ENCODE measurements around the gene RNF121.
"Not testable (repeated sequence)": the region's sequence is repeated elsewhere in the genome, so short reads cannot be mapped to it uniquely, and the experiment has no call there.

RNF121 gene

DNA sequence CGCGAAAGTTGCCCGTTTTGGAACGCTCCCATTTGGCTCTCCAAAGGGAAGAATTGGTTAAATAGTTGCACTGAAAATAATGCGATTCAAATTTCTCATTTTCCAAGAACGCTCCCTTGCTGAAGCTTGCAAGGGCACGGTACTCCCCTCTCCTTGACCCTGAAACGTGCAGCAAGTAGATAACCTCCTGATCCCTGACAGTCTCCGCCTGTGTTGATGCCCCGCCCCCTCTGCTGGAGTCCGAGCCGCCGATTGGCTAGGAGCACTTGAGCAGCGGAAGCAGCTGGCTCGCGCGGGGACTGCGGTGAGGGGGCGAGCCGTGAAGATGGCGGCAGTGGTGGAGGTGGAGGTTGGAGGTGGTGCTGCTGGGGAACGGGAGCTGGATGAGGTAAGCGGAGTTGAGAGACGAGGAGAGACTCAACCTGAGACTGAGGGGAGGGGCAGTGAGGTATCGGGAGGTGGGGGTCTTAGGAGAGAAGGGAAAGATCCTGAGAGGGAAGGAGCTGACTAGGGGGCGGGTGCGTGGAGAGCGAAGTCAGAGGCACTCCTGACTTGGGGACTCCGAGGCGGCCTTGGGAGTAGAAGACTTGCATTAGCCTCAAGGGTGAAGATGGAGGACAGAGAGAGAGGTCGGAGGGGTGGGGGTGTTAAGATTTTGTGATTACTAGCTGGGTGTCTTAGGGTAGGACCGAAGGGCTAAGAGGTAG lies at the start of gene RNF121:
TSS of gene RNF121 (plus strand) at position 310 of the 707 bp plus-strand sequence. CDS start at position 326, 16 bp downstream.
- peak; percentile 99 for DNase-seq

DNA sequence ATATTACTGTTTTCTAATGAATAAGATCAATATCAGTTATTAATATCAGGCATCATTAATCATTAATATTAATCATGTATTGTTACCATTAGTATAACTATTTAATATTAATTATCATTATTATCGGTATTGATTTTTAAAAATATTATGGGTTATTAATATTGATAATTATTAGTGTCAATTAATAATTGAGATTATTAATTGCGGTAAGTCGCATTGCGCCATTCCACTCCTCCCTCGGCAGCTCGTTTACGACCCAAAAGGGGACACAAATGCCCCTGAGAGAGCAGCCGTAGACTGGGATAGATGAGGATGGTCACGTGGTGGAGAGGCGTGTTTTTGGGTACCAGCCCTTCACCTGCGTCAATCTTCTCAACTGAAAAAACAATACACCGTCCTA lies 43.0 kb upstream of the RNF121 start:
- not testable (repeated sequence) for DNase-seq

GRCh38 chr11:71888335-71889010 lies 40.4 kb upstream of the RNF121 start:
- not testable (repeated sequence) for DNase-seq

- not testable (repeated sequence) for DNase-seq
These were observed 39.5 kb upstream of the RNF121 start for GRCh38 chr11:71889181-71889872.

GRCh38 chr11:71895961-71896360 lies 32.9 kb upstream of the RNF121 start:
- DNase-seq, result no peak

GRCh38 chr11:71901137-71901536 lies 27.7 kb upstream of the RNF121 start:
- not testable (repeated sequence) for DNase-seq

- no peak for DNase-seq
These were observed 20.6 kb upstream of the RNF121 start for GRCh38 chr11:71908218-71908617.

DNA sequence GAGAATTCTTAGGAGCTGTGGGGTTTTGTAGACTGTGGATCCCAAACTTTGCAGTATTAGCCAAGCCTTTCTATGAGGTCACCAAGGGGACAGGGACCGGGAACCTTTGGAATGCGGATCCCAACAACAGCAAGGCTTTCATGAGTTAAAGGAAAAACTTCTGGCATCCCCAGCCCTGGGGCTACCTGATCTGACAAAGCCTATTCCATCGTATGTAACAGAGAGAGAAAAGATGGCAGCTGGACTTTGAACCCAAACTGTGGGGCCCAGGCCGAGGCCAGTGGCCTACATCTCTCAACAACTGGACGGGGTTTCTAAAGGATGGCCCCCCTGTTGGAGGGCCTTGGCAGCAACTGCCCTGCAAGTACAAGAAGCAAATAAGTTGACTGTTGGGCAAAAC lies 18.1 kb upstream of the RNF121 start:
- DNase-seq, result not testable (repeated sequence)

GRCh38 chr11:71911321-71911985 lies 17.4 kb upstream of the RNF121 start:
- DNase-seq, result peak; percentile 89

DNA sequence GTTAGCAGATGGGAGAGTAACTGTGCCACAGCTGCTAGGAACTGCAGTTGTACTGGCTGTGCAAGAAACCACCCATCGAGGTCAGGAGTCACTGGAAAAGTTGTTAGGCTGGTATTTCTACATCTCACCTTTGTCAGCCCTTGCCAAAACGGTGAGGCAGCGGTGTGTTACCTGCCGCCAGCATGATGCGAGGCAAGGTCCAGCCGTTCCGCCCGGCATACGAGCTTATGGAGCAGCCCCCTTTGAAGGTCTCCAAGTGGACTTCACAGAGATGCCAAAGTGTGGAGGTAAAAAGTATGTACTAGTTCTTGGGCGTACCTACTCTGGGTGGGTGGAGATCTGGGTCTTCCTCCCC lies 16.9 kb upstream of the RNF121 start:
- not testable (repeated sequence) for DNase-seq

DNA sequence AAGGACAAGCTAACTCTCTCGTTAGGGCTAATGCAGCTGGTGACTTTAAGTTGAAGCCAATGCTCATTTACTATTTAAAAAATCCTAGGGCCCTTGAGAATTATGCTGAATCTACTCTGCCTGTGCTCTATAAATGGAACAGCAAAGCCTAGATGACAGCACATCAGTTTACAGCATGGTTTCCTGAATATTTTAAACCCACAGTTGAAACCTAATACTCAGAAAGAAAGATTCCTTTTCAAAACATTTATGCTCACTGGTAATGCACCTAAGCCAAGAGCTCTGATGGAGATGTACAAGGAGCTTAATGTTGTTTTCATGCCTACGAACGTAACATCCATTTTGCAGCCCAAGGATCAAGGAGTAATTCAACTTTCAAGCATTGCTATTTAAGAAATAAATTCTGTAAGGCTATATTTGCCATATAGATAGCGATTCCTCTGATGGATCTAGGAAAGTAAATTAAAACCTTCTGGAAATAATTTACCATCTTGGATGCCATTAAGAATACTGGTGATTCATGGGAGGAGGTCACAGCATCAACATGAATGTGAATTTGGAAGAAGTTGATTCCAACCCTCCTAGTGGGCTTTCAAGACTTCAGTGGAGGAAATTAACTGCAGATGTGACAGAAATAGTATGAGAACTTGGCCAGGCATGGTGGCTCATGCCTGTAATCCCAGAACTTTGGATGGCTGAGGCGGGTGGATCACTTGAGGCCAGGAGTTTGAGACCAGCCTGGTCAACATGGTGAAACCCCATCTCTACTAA lies 14.9 kb upstream of the RNF121 start:
- DNase-seq, result no peak

- no peak for DNase-seq
These were observed 14.1 kb upstream of the RNF121 start for GRCh38 chr11:71914617-71915189.

DNA sequence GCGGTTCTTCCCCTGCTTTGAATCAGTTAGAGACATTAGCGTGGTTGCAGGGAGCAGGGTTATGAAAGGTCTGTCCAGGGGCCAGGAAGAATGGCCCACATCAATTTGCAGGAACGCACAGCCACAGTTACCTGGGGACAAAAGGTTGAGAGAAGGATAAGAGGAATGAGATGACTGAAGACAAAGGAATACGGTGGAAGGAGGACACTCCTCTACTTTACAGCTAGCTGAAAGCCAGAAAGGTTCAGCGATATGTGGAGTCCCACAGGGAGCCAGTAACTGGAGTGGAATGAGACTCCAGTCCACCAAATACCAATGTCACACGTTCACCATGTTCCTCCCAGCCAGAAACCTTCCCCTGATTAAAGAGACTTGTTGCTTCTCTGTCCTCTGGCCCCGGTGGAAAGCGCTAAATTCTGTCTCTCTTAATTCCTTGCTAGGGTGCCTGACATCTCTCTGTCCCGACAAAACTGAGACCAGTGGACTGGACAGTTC lies 11.2 kb upstream of the RNF121 start:
- no peak for DNase-seq

DNA sequence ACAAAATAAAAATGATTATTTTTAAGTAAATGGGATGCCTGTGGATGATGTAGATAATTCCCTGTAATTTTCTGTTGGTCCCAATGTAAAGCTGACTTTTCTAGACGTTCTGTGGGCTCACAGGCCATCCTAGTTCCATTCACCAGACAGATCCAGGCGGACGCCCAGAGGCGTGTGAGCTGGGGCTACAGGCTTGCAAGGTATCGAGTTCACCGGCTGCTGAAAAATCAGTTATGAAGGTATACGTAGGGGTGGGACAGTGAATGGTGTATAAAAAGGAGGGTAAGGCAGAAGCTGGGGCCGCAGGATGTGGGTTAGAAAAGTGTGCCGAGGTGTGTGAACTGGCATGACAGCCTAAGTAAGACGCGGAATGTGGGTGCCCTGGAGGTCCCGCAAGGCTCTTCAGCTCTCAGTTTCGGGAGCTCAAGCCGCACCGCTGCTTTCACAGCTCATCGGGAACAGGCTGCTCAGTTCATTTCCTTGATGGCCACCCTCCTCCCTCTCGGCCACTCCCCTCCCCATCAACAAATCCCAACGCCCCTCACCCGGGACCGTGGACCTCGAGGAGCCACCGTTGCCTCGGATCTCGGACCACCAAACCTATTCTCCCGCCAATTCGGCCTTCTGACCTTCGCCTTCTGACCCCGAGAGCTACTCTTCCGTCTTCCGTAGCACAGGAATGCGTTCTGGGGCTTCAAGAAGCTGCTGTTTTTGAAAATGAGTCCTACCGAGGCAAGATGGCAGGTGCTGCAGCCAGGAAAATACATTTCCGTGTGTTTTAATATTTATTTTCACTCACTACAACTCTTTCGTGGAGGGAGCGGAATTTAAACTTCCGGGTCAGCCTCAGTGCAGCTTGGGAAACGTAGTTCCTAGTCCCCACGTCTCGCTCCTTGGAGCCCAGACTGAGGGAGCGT lies 768 bp upstream of the RNF121 start, which contains the start of gene XNDC1N:
TSS of gene XNDC1N (minus strand) at position 775 of the 917 bp plus-strand sequence. CDS start 5,241 bp downstream, outside the sequence.
- peak; percentile 81 for DNase-seq

DNA sequence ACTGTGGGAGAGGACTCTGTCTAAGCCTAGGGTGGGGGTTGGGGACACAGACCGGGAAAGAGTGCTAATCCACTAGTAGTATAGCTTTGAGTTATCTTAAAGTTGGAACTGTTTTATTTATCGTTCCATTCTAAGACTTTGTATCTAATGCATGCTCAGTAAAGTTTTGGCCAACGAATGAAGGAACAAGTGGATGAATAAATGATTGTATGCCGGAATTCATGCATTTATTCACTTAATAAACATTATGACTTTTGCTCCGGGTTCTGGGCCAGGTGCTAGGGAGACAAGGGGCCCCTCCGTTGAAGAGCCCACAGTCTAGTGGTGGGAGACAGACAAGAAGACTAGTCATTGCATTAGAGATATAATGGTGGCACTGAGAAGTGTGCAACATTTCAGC lies 645 bp downstream of the RNF121 start:
- DNase-seq, result no peak

- DNase-seq, result peak; percentile 39
These were observed 1.9 kb downstream of the RNF121 start for GRCh38 chr11:71930556-71931244.

GRCh38 chr11:71931245-71931602 lies 2.4 kb downstream of the RNF121 start:
- DNase-seq, result no peak

GRCh38 chr11:71933141-71933933 lies 4.5 kb downstream of the RNF121 start:
- no peak for DNase-seq

DNA sequence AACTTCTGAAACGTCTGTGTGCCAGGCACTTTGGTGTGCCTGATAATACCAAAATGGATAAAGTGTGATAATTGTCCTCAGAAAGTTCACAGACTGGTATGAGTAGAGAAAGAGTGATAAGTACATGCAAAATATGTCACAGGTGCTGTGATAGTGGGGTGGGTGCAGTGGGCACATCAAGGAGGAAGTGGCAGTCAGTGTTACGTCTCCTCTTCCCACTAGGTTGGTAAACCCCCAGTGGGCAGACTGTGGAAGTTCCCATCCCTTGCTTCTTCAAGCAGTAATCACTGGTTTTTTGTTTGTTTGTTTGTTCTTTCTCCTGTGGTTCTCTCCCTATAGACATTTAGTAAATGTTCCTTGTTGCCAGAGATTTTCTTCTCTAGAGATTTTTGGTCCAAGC lies 5.4 kb downstream of the RNF121 start:
- DNase-seq, result no peak
